ENCODE data around the gene CCDC92B. TPM values are rescaled to one million over a fixed set of nuclear protein-coding genes. Genes with fewer than 3 reads are reported as not detected.
"Not testable (repeated sequence)": the region's sequence is repeated elsewhere in the genome, so short reads cannot be mapped to it uniquely, and the experiment has no call there.

Gene CCDC92B
- total RNA-seq, 1 donor from 2014 or later = 0.68 TPM

DNA sequence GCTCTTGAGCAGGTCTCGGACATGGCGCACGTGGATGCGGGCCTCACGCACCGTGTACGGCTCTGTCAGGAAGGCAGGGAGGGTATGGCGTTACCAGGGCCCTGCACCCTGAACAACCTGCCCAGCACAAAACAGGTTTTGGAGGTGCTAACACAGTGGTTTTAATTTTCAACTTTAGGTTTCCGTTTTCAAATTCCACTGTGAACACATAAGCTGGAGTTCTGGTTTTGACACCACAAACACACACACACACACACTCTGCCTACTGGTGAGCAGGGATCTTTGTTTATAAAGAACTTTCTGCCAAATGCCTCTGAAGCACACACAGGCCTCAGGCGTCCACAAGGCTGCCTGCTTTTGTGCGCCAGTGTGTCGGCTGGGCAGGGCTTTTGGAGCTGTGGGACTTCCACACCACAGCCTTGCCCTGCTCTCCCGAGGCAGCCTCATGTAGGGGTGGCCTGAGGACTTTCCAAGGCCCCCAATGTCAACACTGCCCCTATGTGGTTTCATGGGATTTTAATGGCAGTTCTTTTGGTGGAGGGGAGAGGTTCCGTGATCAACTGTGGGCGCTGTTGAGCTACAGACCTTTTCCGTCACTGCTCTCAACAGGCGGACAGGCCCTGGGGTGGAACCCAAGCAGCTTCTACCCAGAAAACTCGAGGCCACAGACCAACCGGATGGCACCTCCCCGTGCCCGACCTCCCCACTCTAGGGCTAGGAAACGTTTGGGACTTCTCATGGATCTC is 47.3 kb downstream of the CCDC92B start:
- ATAC-seq = no peak

DNA sequence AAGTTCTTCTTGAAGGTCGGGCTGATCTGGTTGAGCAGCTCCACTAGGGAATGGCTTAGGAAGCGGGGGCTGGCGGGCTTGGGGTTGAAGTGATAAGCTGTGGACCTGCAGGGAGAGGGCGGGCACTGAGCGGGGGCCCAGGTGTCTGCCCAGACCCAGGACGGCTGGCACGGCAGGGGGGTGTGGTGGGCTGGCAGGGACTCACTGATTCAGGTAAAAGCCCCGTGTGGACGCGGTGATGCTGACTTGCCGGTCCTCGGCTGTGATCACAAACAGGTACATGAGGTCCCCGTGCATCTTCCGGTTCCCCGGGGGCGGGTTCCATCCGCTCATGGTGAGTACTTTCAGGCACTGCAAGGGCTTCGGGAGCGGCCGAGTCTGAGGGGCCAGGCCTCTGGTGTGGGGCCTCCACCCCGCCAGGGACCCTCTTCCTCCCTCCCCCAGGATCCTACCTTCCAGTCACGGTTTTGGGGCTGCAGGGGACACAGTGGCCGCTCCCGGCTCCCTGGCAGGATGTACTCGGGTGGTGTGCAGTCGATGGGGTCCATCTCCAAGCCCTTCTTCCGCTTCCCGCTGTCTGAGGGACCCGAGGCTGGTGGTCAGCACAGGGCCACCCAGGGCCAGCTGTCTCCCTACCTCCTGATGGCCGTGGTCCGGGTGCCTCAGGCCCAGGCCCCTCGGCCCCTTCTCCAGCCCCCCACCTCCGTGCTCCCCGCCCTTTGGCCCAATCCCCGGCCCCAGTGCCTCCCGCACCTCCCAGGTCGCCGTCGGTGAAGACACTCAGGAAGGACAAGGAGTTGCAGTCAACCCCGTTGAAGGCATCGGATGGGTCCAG is 48.1 kb downstream of the CCDC92B start:
- ATAC-seq = no peak

DNA sequence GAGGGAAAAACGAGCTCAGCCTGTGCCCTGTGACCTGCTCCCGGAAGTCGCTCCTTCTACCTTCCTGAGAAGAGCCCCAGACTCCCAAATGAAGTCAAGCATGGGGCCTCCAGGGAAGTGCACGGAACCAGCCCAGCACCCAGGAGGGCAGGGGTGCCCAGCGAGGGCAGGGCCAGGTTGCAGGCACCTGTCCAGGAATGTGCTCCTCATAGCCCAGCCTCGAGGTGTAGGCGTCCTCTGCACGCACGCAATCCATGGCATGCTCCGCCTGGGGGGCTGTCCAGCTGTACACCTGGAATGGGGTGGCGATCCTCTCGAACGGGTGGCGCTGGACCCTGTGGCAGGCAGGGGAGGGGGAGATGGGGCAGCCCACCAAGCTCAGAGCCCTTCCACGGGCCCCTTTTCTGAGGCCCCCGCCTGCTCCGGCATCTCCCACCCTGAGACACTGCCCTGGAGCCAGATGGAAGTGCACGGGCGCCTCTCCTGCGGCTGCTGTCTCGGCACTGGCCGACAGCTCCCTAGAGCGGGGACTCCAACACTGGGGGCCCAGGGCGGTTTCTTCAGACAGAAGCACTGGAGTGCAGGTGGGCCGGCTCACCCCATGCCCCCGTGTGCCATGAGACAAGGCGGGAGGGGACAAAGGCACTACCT is 48.8 kb downstream of the CCDC92B start:
- ATAC-seq = no peak

DNA sequence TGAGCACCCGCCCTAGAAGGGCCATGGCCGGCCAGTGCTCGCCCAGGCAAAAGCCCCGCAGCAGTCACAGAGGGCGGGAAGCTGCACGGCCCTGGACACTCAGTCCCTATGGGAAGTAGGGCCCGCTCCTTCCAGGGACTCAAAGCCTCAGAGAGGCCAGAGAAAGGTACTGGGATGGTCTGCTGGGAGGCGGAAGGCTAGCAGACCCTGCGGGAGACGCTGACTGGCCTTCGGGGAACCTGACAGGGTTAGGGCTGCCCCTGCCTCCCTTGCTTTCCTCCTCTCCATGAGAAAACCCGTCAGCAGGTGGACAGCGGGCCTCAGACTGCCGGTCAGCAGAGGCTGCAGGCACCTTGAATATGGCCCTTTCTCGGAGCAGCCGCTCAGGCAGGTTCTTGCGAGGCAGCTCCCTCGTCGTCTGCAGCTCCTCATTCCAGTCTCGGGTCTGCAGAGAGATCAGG is 49.4 kb downstream of the CCDC92B start:
- no peak for ATAC-seq

DNA sequence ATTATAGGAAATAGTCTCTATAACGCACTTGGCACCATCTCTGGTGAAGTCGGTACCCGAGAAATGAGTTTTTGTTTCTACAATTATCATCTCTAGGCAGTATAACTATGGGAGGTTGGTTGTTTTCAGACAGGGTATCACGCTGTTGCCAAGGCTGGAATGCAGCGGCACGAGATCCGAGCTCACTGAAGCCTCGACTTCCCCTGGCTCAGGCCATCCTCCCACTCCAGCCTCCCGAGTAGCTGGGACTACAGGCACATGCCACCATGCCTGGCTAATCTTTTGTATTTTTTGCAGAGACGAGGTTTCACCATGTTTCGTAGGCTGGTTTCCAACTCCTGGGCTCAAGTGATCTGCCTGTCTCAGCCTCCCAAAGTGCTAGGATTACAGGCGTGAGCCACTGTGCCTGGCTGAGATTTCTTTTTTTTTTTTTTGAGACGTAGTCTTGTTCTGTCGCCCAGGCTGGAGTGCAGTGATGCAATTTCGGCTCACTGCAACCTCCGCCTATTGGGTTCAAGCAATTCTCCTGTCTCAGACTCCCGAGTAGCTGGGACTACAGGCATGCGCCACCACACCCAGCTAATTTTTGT is 50.1 kb downstream of the CCDC92B start:
- ATAC-seq = not testable (repeated sequence)

DNA sequence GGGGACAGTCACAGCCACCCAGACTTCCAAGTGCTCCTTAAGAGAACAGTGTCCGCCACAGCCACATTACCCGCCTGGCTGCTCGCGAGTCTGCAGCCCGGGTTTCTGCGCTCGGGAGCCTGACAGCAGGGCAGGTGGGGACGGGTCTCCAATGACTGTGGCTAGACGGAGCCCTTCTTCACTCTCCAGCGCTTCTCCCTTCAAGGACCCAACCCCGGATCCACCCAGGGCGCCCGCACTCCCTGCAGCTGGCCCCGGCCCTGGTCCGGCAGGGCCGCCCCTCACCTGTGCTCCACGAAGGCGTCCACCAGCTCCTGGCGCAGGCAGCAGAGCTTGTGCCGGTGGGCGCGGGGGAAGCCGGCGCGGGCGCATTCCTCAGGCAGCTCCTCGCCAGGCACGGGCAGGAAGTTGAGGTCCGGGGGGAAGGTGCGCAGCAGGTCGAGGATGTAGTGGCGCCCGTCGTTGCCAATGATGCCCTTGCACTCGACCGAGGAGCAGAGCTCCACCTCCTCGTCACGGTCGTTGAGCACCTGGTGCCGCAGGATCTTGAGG is 51.8 kb downstream of the CCDC92B start:
- ATAC-seq = no peak

- ATAC-seq = no peak
Observed at GRCh38 chr17:2695961-2696760, 53.3 kb downstream of the CCDC92B start.

DNA sequence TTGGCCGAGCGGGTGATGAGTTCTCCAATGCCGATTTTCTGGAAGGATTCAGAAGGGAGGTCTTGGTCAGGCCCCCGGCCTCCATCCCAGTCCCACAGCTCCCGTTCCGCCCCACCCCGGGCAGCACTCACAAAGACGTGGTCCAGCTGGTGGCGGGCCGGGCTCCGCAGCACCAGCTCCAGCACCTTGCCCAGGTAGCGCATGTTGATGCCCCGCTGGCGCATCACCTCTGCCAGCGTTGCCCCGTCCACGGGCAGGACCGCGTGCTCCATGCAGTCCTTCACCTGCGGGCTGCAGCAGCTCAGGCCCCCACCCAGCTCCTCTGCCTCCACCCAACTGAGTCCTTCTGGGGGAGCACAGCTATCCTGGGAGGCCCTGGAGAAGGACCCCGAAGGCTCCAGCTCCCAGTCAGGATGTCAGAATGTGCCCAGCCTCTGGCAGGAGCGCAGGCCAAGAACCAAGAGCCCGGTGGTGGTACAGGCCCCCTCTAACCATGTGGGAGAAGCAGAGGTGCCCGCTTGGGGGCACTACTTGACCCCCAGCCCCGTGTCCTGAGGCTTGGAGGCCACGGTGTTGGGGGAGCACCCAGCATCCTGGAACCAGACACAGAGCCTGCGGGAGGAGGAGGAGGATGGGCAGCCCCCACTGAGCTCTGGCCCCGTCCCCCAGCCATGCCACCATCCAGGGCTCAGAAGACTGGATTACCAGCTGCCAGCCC is 54.0 kb downstream of the CCDC92B start:
- ATAC-seq = no peak

DNA sequence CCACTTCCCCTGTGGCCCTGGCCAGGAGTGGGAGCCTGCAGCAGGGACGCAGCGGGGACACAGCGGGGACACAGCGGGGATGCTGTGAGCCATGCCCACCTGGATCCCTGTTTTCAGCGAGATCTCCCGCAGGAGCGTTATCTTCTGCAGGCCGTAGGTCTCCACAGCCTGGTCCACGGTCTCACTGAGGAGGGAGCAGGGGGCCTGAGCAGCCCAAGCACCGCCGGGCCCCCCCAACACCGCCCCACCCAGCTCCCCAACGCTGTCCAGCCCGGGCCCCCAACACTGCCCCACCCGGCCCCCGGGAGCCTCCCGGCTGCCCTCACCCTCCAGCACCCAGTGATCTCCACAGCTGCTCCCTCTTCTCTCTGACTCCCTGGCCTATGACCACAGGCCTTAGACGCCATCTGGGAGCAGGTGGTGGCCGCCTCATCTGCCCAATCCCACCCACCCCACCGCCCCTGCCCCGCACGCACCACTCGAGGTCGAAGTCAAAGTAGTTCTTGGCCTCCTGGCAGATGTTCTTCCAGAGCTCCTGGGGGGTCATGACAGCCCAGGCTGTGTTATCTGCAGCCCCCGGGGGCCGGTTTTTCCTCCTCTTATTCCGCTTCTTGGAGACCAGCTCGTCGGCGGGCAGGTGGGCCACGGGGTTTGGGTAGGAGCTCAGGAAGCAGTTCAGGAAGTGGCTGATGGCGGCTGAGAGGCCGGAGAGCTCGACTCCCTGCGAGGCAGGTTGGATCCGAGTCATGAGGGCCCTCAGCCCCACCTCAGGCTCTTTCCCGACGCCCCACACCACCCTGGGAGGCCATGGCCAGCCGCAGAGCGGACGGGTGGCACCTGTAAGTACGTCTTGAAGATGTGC is 54.8 kb downstream of the CCDC92B start:
- ATAC-seq = no peak

GRCh38 chr17:2693561-2694380 is 55.7 kb downstream of the CCDC92B start:
- ATAC-seq = peak; percentile 64

DNA sequence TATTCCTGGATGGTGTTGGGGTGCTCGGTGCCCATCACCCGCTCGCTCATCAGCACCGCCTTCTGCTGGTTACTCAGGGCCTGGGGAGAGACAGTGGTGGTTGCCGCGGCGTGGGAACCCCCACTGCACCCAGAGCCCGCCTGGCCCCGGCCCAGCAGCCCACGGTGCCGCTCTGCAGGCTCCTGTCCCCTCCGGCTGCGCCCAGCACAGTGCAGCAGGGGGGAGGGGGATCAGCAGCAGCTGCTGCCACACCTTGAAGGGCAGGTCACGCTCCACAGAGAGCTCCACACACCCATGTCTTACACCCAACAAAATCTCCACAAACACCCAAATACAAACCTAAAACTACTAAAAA is 56.7 kb downstream of the CCDC92B start:
- ATAC-seq = no peak

GRCh38 chr17:2691965-2692780 is 57.3 kb downstream of the CCDC92B start:
- no peak for ATAC-seq

DNA sequence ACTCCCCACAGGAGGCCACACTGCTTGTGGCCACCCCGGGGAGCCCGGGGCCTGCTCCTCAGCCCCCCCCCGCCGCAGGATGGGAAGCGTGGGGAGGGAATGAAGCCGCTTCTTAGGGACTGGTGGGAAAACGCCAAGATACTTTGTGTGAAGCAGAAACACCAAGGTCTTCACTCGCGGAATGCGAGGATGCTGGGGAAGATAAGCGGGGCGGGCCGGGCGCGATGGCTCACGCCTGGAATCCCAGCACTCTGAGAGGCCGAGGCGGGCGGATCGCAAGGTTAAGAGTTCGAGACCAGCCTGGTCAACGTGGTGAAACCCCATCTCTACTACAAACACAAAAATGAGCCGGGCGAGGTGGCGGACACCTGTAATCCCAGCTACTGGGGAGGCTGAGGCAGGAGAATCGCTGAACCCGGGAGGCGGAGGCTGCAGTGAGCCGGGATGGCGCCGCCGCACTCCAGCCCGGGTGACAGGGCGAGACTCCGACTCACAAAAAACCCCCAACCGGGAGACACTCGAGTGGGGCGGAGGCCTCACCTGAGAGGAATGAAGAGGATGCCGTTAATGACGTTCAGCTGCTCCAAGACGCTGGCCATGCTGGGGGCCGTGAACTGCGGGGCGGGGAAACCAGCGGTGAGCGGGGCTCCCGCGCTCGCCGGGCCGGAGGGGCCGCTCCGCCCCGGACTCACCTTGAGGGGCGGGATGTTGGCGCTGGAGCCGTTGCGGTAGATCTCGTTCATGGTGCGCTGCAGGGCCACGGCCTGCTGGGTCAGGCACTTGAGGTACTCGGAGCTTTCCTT is 58.2 kb downstream of the CCDC92B start:
- no peak for ATAC-seq

DNA sequence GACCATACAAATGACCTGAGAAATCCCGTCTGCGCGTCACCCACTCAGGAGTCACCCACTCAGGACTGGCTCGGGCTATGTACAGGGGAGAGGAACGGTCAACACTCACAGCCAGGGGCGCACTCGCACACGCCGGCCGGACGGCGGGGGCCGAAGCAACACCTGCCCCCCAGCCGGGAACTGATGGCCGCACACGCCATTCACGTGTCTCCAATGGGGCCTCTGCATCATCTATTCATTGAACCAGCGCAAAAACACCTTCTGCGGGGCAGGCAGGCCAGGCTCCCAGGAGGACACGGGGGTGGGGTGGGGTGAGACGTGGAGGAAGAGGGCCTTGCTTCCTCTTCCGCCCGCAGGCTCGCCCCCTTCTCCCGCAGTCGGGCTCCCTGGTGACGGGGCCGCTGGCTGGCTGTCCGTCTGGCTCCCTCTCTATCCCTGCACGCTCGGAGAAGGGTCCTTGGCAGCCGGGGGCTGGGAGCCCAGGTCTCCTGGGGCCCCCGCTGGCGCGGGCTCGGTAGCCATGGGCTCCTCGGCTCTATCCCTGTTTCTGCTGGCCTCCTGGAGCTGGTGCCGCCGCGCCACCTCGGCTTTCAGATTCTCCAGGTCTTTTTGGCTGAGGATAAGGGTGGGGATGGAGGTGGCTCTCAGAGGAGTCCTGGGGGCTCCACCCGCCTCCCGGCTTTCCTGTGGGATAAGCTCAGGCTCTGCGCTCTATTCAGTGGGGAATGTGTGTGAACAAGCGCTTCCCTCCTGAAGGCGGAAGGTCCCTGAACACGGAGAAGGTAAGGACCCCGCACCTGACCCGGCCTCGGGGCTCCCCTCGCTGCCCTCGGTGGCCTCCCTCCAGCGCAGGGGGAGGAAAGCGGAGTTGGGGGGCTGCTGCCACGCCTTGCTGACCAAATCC is 59.0 kb downstream of the CCDC92B start:
- no peak for ATAC-seq

GRCh38 chr17:2689411-2690164 is 59.9 kb downstream of the CCDC92B start:
- ATAC-seq = peak; percentile 3
